Muscle of leg (tissue), 16 donors: ENCODE data around the gene DDX23. TPM values are rescaled to one million over a fixed set of nuclear protein-coding genes. Genes with fewer than 3 reads are reported as not detected.

ENCODE experiments used
- DNase-seq: peaks from one replicate; pipeline ENCODE4 v3.0.0; 2013
- H3K27ac ChIP-seq: one replicate; pipeline ENCODE4 v1.5.1; 2013; ENCODE audit warnings: mild to moderate bottlenecking, low read length, control low read depth
- H3K27me3 ChIP-seq: one replicate; pipeline ENCODE4 v1.6.1; 2013; ENCODE audit warnings: low read length; ENCODE audit not compliant: control insufficient read depth, insufficient read depth
- H3K36me3 ChIP-seq: one replicate; pipeline ENCODE4 v1.6.1; 2013; ENCODE audit warnings: low read length; ENCODE audit not compliant: control insufficient read depth, insufficient read depth
- H3K4me1 ChIP-seq: one replicate; pipeline ENCODE4 v1.6.1; 2013; ENCODE audit warnings: low read length; ENCODE audit not compliant: control insufficient read depth, insufficient read depth
- H3K4me3 ChIP-seq: one replicate; pipeline ENCODE4 v1.5.1; 2013; ENCODE audit warnings: low read length, control low read depth
- H3K9me3 ChIP-seq: replicated peaks from 2 replicates; pipeline ENCODE4 v1.6.1; 2013; ENCODE audit warnings: low read depth, low read length; ENCODE audit not compliant: control insufficient read depth
- WGBS: methylation state at CpG from one replicate; pipeline ENCODE4 v1.1.5; 2013; ENCODE audit warnings: missing lambda C conversion rate; ENCODE audit not compliant: insufficient coverage; 5-methylcytosine and 5-hydroxymethylcytosine counted together
- long read RNA-seq, 11 donors: transcript quantifications; one replicate each; lab custom pipeline, GENCODE V29; 2026
- polyA plus RNA-seq, 8 donors: library from polyadenylated mRNA; unstranded; fragments of 120-200 nt; gene quantifications; one replicate each; pipeline versions ENCODE4 v1.2.1 to v1.2.3, GENCODE V29; 2013; ENCODE audit warnings: inconsistent platforms in 1 of 8, low replicate concordance in 1 of 8; ENCODE audit not compliant: insufficient read length in 8 of 8, insufficient read depth in 1 of 8
- total RNA-seq: library from RNA; stranded (reverse); fragments of 120-200 nt; gene quantifications from one replicate; pipeline ENCODE4 v1.2.4, GENCODE V29; 2013

Gene DDX23
- total RNA-seq = 58.8 TPM
- polyA plus RNA-seq = 10 to 100 TPM; 52.9 to 75.1 (median 65.1) TPM
- long read RNA-seq, donor 1, partial matches to known transcripts = 0 of 2 reads
- long read RNA-seq, donor 1, other reads (novel, unspliced or antisense) = 0 of 2 reads
- long read RNA-seq, donor 2 = 0 reads
- long read RNA-seq, donor 3, partial matches to known transcripts = 0 of 4 reads
- long read RNA-seq, donor 3, other reads (novel, unspliced or antisense) = 0 of 4 reads
- long read RNA-seq, donor 4, partial matches to known transcripts = 0 of 3 reads
- long read RNA-seq, donor 4, other reads (novel, unspliced or antisense) = 0 of 3 reads
- long read RNA-seq, donor 5, transcript DDX23-201 (17 exons, 3,248 nt) = major isoform, 6 of 21 reads
- long read RNA-seq, donor 5, partial matches to known transcripts = 14 of 21 reads
- long read RNA-seq, donor 5, other reads (novel, unspliced or antisense) = 0 of 21 reads
- long read RNA-seq, donor 6, partial matches to known transcripts = 5 of 7 reads
- long read RNA-seq, donor 6, other reads (novel, unspliced or antisense) = 0 of 7 reads
- long read RNA-seq, donor 7, partial matches to known transcripts = 0 of 5 reads
- long read RNA-seq, donor 7, other reads (novel, unspliced or antisense) = 0 of 5 reads
- long read RNA-seq, donor 8, partial matches to known transcripts = 0 of 1 reads
- long read RNA-seq, donor 8, other reads (novel, unspliced or antisense) = 0 of 1 reads
- long read RNA-seq, donor 9, partial matches to known transcripts = 5 of 12 reads
- long read RNA-seq, donor 9, other reads (novel, unspliced or antisense) = 0 of 12 reads
- long read RNA-seq, donor 10, partial matches to known transcripts = 0 of 3 reads
- long read RNA-seq, donor 10, other reads (novel, unspliced or antisense) = 0 of 3 reads
- long read RNA-seq, donor 11, transcript DDX23-201 (17 exons, 3,248 nt) = major isoform, 9 of 18 reads
- long read RNA-seq, donor 11, partial matches to known transcripts = 5 of 18 reads
- long read RNA-seq, donor 11, other reads (novel, unspliced or antisense) = 0 of 18 reads

DNA sequence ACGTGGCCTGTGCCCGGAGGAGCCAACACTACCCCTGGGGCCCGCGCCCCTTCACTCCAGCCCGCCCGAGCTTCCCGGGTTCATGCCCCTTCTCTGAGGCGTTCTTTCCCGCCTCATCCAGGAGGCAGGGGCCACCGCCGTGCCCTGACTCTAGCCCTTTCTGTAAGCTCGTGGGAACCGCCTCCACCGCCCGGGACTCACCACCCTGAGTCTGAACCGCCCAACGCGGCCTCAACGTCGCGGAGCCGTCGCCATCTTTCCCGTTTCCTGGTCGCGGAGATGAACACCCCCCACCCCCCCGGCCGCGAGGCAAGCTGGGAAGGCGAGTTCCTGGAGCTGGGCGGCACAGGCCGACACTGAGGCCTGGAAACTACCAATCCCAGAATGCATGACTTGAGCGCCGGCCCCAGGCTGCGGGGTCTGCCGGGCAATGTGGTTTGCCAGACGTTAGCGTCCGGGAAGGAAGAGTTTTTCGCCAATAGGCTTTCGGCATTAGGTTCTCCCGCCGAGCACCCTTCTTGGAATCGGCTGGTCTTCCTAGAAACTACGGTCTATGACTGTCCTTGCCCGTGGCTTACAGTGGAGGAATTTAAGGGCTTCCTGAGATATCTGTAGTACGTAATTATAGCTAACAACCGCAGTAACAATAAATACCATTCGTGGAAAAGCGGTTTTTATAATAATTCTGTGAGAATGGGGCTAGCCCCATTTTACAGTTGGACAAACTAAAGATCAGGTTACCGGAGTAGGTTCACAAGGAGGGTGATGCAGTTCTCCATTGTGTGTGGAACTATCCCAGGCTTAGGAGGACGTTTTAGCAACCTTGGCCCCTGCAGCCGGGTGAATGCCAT lies at the start of gene DDX23:
TSS of gene DDX23 (minus strand) at position 281 of the 851 bp plus-strand sequence. CDS start 6,381 bp downstream, outside the sequence.
- no peaks in the 10 kb centered on the region for H3K27me3 ChIP-seq
- peaks cover 15% of the 10 kb centered on the region for H3K4me1 ChIP-seq
- H3K9me3 ChIP-seq = no peaks in the 10 kb centered on the region
- peak; percentile 99 for DNase-seq
- H3K36me3 ChIP-seq = peaks cover 10% of the 10 kb centered on the region
- peak within 1 kb of the TSS; percentile 92 for H3K4me3 ChIP-seq
- peak within 1 kb of the TSS; percentile 82 for H3K27ac ChIP-seq
- WGBS = 0% methylated on average over 27 of the region's 53 CpGs

DNA sequence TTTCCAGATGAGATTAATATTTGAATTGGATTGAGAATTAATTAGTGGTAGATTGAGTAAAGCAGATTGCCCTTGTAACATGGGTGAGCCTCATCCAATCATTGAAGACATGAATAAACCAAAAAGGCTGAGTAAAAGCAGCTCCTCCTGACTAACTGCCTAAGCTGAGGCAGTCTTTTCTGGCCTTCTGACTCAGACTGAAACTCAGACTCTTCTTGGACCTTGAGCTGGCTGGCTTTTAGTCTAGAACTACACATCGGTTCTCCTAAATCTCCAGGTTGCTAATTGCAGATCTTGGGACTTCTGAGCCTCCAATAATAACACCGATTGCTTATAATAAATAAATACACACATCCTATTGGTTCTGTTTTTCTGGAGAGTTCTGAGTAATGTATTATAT lies 49.3 kb upstream of the DDX23 start:
- Histone ChIP-seq H3K4me1 (peaks cover 8% of the 10 kb centered on the region), H3K4me3 (no peak overlapping the region), H3K27ac (no peak overlapping the region), H3K9me3 (no peaks in the 10 kb centered on the region), H3K27me3 (no peaks in the 10 kb centered on the region), H3K36me3 (no peaks in the 10 kb centered on the region)
- WGBS = 80% methylated on average over 1 of the region's 2 CpGs
- no peak for DNase-seq

DNA sequence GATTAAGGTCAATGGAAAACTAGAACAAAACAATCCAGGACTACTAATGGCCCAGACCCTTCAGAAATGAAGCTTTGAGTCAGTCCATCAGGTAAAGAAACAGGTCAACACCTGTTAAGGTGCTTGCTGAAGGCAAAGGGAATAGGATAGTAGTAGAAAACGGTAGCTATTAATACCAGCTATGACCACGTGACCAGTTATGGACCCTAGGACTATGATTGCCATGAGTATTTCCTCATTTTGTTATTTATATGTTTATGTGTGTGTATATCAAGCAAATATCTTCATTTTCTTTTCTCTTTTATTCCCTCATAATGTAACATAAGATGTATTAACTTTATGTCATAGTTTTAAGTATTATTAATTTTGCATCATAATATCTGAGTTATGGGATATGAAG lies 47.7 kb upstream of the DDX23 start:
- no CpG with 5 or more reads among the region's 2 CpGs for WGBS
- H3K4me1 ChIP-seq = peaks cover 7% of the 10 kb centered on the region

DNA sequence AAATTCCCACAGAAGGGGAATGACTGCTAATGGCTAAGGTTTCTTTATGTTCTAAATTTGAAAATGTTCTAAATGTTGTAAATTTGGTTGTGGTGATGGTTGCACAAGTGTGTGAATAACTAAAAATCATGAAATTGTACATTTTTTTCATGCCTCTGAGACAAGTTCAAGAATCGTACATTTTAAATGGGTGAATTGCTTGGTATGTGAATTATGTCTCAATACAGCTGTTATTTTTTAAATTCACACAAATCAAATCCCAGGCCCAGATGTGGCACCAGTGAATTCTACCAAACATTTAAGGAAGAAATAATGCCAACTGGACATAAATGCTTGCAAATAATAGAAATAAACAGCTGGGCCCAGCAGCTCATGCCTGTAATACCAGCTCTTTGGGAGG lies 42.3 kb upstream of the DDX23 start:
- Histone ChIP-seq H3K4me3 (no peak overlapping the region), H3K27me3 (peaks cover 8% of the 10 kb centered on the region), H3K27ac (no peak overlapping the region), H3K4me1 (peaks cover 10% of the 10 kb centered on the region), H3K36me3 (no peaks in the 10 kb centered on the region), H3K9me3 (no peaks in the 10 kb centered on the region)
- no CpG with 5 or more reads among the region's 1 CpG for WGBS
- no peak for DNase-seq

More for the DNA sequence above, 47.7 kb upstream of the DDX23 start:
- DNase-seq = no peak
- H3K27me3 ChIP-seq = no peaks in the 10 kb centered on the region
- no peak overlapping the region for H3K4me3 ChIP-seq
- no peaks in the 10 kb centered on the region for H3K36me3 ChIP-seq
- no peaks in the 10 kb centered on the region for H3K9me3 ChIP-seq
- H3K27ac ChIP-seq = no peak overlapping the region

DNA sequence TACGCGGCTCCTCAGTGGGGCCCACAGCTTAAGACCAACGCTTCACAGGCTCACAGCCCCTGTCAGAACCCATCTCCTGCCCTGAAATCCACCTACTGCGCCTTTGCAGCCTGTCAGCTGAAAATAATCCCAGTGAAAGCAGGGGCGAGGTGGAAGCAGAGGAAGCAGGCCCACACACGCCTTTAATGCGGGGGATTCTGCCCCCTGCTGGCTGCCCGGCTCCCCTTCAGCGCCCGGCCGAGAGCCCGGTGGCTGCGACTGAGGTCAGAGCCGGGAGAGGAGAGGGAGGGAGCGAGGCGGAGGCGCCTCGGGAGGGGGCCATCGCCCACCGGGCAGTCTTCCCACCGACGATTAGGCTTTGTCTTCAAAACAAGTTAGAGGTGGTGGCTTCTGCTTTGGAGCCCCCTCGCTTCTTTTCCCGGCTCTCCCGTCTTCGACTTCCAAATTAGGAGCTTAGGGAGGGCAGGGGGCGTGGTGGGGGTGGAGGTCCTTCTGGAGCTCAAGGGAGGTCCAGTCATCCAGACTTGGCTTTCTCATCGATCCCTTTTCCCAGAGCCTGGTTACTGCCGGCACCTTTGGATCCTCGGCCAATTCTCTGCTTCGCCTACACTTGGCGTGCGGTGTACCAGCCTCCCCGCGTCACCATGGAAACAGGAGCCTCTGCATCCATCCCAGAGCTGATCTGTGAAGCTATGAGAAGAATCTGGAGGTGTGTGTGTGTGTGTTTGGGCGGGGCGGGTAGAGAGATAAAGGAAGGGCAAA lies 38.9 kb upstream of the DDX23 start:
- H3K9me3 ChIP-seq = no peaks in the 10 kb centered on the region
- WGBS = 6% methylated on average over 24 of the region's 37 CpGs
- H3K27me3 ChIP-seq = peaks cover 8% of the 10 kb centered on the region
- H3K36me3 ChIP-seq = no peaks in the 10 kb centered on the region
- no peak overlapping the region for H3K27ac ChIP-seq
- H3K4me1 ChIP-seq = peaks cover 10% of the 10 kb centered on the region
- peak overlapping the region; percentile 28 for H3K4me3 ChIP-seq
- peak; percentile 87 for DNase-seq

DNA sequence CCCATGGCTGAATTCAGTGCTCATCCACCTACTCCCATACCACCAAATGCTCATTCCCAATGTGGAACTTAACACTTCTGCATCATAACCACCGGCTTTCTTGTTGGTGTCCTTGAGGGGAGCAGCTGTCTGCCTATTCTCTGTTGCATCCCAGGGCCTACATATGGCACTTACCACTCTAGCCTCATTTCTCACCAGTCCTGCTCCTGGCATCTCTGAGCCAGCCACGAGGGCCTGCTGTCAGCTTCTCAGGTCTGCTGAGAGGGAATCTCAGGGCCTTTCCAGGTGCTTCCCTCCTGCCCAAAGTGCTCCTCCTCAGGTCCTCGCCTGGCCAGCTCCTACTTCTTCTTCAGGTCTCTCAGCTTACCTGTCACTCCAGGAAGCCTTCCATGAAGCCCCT lies 37.7 kb upstream of the DDX23 start:
- H3K27me3 ChIP-seq = peaks cover 8% of the 10 kb centered on the region
- H3K27ac ChIP-seq = no peak overlapping the region
- H3K4me1 ChIP-seq = peaks cover 10% of the 10 kb centered on the region
- H3K4me3 ChIP-seq = no peak overlapping the region
- H3K36me3 ChIP-seq = no peaks in the 10 kb centered on the region
- DNase-seq = no peak
- H3K9me3 ChIP-seq = no peaks in the 10 kb centered on the region
- 79% methylated on average over 3 of the region's 3 CpGs for WGBS

DNA sequence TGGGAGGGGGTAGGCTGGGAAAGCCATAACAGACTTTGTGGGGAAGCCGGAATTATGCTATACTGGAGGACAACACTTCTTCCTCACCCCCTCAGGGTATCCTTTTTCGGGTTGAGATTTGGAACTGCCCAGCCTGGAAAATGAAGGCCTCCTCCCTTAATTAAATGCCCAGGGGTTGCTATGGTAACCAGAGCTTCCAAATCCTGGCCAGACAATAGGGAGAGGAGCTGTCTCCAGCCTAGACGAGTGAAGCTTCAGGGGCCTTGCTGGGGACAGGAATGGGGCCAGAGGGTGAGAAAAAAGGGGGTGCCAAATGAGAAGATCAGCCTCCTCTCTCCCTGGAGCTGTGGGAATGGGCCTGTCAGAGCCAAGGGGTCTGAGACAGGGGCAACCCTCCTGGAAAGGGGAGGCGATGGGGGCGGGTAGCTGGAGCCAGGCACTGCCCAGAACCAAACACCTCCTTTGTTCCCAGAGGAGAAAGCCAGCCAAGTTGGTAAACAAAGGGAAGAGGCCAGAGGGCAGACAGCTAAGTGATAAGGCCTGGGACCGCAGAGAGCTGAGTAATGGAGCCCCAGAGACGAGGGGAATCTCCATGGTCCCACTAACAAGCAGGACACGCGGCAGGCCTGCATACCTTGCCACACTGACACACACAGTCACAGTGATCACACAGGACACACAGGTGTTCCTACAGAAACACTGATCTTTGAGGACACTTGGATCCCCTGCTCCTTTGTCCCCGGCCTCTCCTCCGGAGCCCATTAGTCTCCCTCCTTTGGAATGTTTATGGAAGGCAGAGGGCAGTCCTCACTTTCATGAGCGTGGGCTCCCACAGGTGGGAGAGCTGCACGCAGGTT lies 31.6 kb upstream of the DDX23 start:
- no peaks in the 10 kb centered on the region for H3K9me3 ChIP-seq
- H3K4me1 ChIP-seq = peaks cover 18% of the 10 kb centered on the region
- DNase-seq = peak; percentile 30
- H3K27me3 ChIP-seq = peaks cover 21% of the 10 kb centered on the region
- H3K27ac ChIP-seq = no peak overlapping the region
- no peaks in the 10 kb centered on the region for H3K36me3 ChIP-seq
- 66% methylated on average over 3 of the region's 13 CpGs for WGBS
- H3K4me3 ChIP-seq = no peak overlapping the region

DNA sequence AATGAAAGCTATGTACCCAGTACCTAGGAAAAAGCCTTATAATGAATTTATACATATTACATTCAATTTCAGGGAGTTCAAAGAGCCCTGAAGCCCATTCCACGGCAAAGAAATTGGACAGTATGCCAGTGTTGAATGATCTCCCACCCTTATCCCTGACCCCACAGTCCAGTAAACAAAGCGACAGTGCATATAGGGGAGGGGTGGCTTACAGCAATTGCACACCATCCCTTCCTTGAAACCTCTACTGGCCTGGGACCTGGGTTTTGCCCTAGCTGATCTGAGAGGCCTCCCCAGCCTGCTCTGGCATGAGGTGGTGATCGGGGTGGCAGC lies 31.0 kb upstream of the DDX23 start:
- Histone ChIP-seq H3K9me3 (no peaks in the 10 kb centered on the region), H3K4me3 (no peak overlapping the region), H3K27ac (peak overlapping the region; percentile 51), H3K4me1 (peaks cover 18% of the 10 kb centered on the region), H3K36me3 (no peaks in the 10 kb centered on the region), H3K27me3 (peaks cover 21% of the 10 kb centered on the region)
- no peak for DNase-seq
- WGBS = no CpG with 5 or more reads among the region's 3 CpGs
